Measurements from ENCODE around the gene SLC35C1. TPM values are rescaled to one million over a fixed set of nuclear protein-coding genes. Genes with fewer than 3 reads are reported as not detected.

SLC35C1 gene
- total and polyA plus RNA-seq, 9 of the 15 experiments (the other 6 are each of a cell fraction or from before 2014, with no cell fraction given), result 0.65 to 13.1 (median 2.4) TPM

GRCh38 chr11:45834298-45834756, 29.4 kb downstream of the SLC35C1 start (continued):
- TF ChIP-seq ZNF766 (CRISPR knock-in tag; conservative IDR thresholded peaks at IDR 0.05) (no peak), KDM2B (CRISPR knock-in tag; IDR thresholded peaks at IDR 0.05) (no peak), PHTF2 (CRISPR knock-in tag; IDR thresholded peaks at IDR 0.05) (no peak), E2F3 (CRISPR knock-in tag; IDR thresholded peaks at IDR 0.05) (no peak), L3MBTL2 (IDR thresholded peaks at IDR 0.05) (peak; percentile 60), TSC22D4 (tag; IDR thresholded peaks at IDR 0.05) (no peak), HMBOX1 (IDR thresholded peaks at IDR 0.05) (peak; percentile 60; the same call in 1 of the 2 replicates), SP1 (CRISPR knock-in tag; IDR thresholded peaks at IDR 0.05) (no peak), MXD1 (CRISPR knock-in tag; IDR thresholded peaks at IDR 0.05; ENCODE audit: borderline replicate concordance, poor library complexity, severe bottlenecking) (no peak), BHLHE40 (IDR thresholded peaks at IDR 0.05; ENCODE audit: low read length) (peak; percentile 47; the same call in 1 of the 2 replicates), ZBTB34 (CRISPR knock-in tag; IDR thresholded peaks at IDR 0.05) (no peak), CTCF (IDR thresholded peaks at IDR 0.05 in 2 of 3, conservative IDR thresholded peaks at IDR 0.05 in 1 of 3; ENCODE audit: insufficient read depth in 2 of 3, low read depth in 1 of 3, low read length in 3 of 3) (no peak), CC2D1A (IDR thresholded peaks at IDR 0.05) (no peak), ILF3 (IDR thresholded peaks at IDR 0.05; ENCODE audit: borderline replicate concordance) (no peak), BCOR (IDR thresholded peaks at IDR 0.05) (0 out of 2 replicates have a peak, but pooled peaks have one; percentile 27), CAMTA2 (CRISPR knock-in tag; conservative IDR thresholded peaks at IDR 0.05) (no peak), POLR2AphosphoS5 (IDR thresholded peaks at IDR 0.05; ENCODE audit: control insufficient read depth, insufficient read depth, low read depth, low read length) (no peak), RNF2 (IDR thresholded peaks at IDR 0.05) (no peak; the same call in 1 of the 2 replicates), HNRNPLL (IDR thresholded peaks at IDR 0.05; ENCODE audit: low read depth, low read length, poor library complexity, severe bottlenecking) (no peak), ZNF274 (IDR thresholded peaks at IDR 0.05; ENCODE audit: borderline replicate concordance, low read depth, low read length) (no peak), ATF1 (CRISPR knock-in tag; IDR thresholded peaks at IDR 0.05) (no peak), ATF1 (tag; IDR thresholded peaks at IDR 0.05) (no peak)

Measured in K562 (cell line).